GM12891 (cell line): Measurements from ENCODE around the gene CACNA1A.

Experiments
- PAX5 ChIP-seq: IDR thresholded peaks from 2 replicates; pipeline ENCODE4 v1.6.1; 2011; ENCODE audit warnings: low read length, moderate library complexity, mild to moderate bottlenecking; ENCODE audit not compliant: insufficient read depth, severe bottlenecking
- POLR2A ChIP-seq: IDR thresholded peaks from 2 replicates; pipeline ENCODE4 v1.6.1; 2011; ENCODE audit warnings: low read depth, low read length, control low read depth
- POLR2AphosphoS5 ChIP-seq: IDR thresholded peaks from 2 replicates; pipeline ENCODE4 v1.6.1; 2011; ENCODE audit warnings: low read depth, low read length, control low read depth
- POU2F2 ChIP-seq: IDR thresholded peaks from 2 replicates; pipeline ENCODE4 v1.6.1; 2011; ENCODE audit warnings: low read depth, mild to moderate bottlenecking, control low read depth, low read length, moderate library complexity
- SPI1 ChIP-seq: IDR thresholded peaks from 2 replicates; pipeline ENCODE4 v1.6.1; 2011; ENCODE audit warnings: low read depth, low read length, control low read depth
- TAF1 ChIP-seq: IDR thresholded peaks from 2 replicates; pipeline ENCODE4 v1.6.1; 2011; ENCODE audit warnings: low read depth, low read length, control low read depth

DNA sequence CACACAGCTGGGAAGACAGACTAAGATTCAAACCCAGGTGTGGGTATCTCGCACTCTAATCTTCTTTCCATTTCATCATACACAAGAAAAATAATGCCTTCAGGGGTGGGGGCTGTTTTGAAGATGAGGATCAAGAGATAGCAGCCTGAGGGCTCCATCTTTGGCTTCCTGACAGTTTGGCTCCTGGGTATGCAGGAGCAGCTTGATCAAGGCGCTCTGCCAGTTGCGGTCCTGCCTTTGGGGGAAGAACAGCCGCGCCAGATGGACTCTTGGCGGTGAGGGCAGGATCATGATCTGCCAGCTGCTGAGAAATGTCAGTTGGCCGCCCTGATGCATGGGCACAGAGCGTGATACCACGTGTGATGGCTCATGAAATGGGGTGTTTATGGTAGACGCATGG lies 236.9 kb downstream of the CACNA1A start:
- no peak for TF ChIP-seq POLR2A
- TF ChIP-seq SPI1, result no peak
- no peak for TF ChIP-seq POLR2AphosphoS5
- no peak for TF ChIP-seq TAF1
- no peak for TF ChIP-seq POU2F2
- no peak for TF ChIP-seq PAX5
